GM15510 (cell line): Measurements from ENCODE around the gene RNF220.

Experiments
- POLR2A ChIP-seq: IDR thresholded peaks from 3 replicates; pipeline ENCODE4 v1.6.1; 2011; ENCODE audit warnings: borderline replicate concordance; ENCODE audit not compliant: insufficient read length; ENCODE audit errors: extremely low read depth

The RNF220 gene

DNA sequence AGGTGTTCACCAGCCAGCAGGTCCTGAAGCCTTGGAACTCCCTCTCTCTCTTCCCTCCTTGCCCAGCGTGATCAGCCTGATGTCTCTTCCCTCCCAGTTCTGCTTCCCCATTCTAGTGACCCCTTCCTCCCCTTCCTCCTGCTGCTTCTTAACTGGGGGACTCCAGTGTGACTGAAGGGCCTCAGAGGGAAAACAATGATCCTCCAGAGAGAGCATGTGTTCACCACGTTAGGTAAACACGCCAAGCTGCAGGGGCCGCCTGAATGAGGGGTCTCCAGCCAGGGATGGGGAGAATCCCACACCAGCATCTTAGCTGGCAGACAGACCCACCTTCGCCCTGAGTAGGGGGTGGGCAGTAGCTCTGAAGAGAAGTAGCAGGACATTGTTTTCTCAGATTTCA, 144.5 kb downstream of the RNF220 start:
- no peak for TF ChIP-seq POLR2A

DNA sequence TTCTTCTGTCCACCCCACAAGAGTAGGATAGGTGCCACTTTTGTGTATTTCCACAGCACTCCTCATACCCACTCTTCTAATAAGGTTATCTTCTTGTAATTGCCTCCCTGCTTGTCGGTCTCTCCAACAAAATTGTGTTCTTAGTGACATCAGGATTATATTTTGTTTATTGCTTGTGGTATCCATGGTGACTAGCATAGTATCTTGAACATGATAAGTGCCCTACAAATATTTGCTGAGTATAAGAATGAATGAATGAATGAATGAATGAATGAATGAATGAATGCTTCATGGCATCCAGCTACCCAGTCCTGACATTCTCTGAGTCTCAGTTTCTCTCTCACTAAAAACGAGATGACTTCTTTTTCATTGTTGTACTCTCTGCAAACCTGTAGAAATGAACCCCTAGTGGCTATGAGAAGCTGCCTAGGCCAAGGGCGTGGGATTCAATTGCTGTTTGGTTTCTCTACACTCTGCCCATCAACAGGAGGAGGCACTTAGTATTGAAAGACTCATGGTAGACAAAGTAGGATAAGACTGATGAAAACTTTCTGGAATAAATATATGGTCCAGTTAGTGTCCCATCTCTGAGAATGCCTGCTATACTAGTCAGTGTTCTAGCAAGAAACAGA, 148.2 kb downstream of the RNF220 start:
- TF ChIP-seq POLR2A: no peak

DNA sequence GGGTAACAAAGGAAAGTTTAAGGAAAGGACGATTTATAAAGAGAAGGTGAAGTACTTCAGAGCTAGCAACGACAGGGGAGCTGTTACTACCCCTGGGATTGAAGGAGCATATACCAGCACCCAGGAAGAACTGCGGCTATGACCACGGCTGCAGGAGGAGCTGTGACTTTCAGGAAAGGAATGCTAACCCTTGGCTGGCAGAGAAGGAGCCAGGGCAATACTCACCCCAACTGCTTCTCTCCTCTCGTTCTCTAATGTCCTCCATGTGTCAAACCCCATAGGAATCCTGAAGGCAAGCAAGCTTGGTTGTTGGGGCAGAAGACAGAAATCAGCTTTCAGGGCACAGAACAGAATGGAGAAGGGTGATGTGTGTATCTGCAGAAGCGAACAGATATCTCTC, 148.7 kb downstream of the RNF220 start:
- TF ChIP-seq POLR2A: no peak

GRCh38 chr1:44554706-44555105, 149.7 kb downstream of the RNF220 start:
- TF ChIP-seq POLR2A: no peak

GRCh38 chr1:44557778-44558177, 152.7 kb downstream of the RNF220 start:
- no peak for TF ChIP-seq POLR2A

DNA sequence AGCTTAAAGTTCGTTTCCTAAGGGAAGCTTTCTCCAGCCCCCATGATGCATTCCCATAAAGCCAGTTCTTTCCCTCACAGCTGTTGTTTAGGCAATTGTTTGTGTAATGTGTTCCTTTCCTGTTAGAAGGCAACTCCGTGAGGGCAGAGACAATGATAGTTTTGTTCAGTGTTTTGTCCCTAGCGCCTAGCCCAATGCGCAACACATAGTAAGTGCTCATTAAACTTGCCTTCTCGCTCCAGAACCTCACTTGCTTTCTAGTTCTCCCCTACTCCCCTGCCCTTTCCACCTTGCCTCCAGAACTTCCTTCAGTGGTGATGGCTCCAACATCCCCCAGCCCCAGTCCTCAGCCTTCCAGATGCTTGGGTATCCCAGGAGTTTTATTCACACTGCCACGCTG, 153.8 kb downstream of the RNF220 start:
- no peak for TF ChIP-seq POLR2A

- TF ChIP-seq POLR2A: no peak
Observed at GRCh38 chr1:44559330-44559729, 154.3 kb downstream of the RNF220 start.

- no peak for TF ChIP-seq POLR2A
Observed at GRCh38 chr1:44559913-44560312, 154.9 kb downstream of the RNF220 start.

GRCh38 chr1:44565259-44565750, 160.2 kb downstream of the RNF220 start:
- no peak for TF ChIP-seq POLR2A

GRCh38 chr1:44565833-44566232, 160.8 kb downstream of the RNF220 start:
- no peak for TF ChIP-seq POLR2A

DNA sequence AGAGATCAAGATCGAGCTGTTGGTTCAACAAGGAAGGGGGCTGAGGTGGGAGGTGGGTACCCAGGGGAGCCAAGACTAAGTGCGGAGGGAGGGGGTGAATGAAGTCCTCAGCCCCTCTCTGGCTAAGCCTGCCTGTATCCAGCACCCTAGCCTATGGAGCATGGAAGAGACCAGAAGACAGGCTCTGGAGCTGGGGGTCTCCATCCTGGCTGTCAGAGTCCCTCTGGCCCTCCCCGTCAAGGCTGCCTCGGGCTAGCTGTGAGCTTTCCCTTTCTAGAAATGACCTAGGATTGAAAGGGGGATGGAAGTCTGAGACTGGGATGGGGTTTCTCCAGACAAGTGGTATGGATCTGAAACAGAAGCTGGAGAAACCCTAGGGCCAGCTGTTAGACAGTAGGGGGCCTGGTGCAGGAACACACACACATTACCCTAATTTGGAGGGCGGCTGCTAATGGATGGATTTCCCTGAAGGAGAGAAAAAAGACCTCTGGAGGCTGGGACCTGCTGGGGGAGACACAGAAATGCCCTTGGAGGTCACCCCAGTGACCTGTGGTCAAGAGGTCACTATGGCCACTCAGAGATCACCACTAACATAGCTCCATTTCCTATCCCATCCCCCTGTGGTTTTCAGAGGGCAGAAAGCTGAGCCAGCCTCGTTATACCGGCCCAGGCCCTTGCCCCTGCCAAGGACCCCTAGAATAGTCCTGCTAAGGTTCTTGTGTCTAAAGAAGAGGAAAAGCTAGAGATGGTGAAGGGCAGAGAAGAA, 161.4 kb downstream of the RNF220 start:
- no peak for TF ChIP-seq POLR2A

DNA sequence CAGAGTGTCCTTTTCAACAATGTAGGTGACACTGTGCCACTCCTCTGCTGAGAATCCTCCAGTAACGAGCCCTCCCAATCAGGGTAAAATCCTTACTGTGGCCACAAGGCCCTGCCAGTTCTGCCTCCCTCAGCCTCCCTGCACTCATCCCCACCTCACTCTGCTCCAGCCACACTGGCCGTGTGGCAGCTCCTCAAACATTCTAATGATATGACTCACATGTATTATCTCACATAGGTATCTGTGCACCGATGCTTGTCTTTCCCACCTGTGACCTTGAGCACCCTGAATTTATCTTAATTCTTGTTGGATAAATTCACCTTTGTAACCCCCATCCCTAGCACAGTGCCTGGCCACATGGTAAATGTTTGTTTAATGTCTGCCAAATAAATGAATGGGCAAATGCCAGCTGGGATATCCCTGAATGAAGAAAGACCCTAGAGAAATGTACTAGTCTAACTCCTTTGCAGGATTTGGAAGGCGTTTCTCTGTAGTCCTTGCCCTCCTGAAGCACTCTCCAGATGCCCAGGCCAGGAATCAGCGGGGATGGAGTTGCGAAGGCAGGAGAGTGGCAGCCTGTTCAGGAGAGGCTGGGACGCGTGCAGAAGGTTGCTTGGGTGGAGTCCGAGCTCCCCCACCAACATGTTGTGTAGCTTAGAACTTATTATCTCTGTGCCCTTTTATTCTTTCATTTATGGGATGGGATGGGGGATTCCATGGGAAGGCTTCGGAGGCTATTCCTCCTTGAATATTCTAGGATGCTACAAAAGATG, 163.3 kb downstream of the RNF220 start:
- TF ChIP-seq POLR2A: no peak

DNA sequence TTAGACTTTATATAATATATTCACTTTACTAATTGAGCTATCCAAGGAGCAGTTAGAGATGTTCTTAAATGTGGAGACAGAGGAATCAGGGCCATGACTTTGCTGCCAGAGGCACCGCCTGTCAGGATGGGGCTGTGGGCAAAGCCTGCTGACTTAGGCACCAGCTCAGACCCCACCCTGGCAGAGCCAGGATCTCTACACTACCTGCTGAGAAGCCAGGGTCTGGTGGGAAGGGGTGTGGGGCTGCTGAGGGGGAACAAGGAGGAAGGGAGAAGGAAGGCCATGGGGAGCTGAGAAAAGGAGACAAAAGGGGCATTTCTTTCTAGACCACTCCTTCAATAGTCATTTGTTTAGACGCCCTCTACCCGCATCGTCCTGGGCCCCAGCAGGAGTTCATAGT, 164.4 kb downstream of the RNF220 start:
- TF ChIP-seq POLR2A: no peak

- no peak for TF ChIP-seq POLR2A
Observed at GRCh38 chr1:44571712-44572571, 166.9 kb downstream of the RNF220 start.

DNA sequence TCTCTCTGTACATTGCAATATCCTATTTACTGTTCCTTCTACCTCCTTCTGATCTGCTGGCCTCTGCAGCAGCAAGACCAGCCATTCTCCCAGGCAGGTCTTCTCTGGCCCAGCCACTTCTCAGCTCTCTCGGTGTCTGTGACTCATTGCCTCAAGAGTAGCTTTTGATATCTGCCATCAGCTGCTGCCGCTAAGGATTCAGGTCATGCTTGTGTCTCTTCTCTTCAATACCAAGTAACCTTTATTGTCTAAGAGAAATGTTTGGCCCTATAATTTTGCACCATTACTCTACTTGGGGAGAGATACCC, 167.5 kb downstream of the RNF220 start:
- TF ChIP-seq POLR2A: no peak

DNA sequence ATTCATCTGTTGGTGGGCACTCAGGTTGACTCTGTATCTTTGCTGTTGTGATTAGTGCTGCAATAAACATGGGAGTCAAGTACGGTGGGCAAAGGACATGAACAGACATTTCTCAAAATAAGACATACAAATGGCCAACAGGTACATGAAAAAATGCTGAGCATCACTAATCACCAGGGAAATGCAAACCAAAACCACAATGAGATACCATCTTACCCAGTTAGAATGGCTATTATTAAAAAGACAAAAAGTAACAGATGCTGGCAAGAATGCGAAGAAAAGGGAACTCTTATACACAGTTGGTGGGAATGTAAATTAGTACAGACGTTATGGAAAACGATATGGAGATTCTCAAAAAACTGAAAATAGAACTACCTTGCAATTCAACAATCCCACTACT, 170.3 kb downstream of the RNF220 start:
- TF ChIP-seq POLR2A: no peak
